Measurements from ENCODE around the gene DCHS1. TPM values are rescaled to one million over a fixed set of nuclear protein-coding genes. Genes with fewer than 3 reads are reported as not detected.

The DCHS1 gene
- total RNA-seq, 6 experiments from 2014 or later: 1.8 to 9.2 (median 4.1) TPM

- DNase-seq: no peak
- intact Hi-C loops (cut with DNase I): no loop called here
- H3K4me1 ChIP-seq: no peaks in the 10 kb centered on the region
- no peak for ATAC-seq
- no peaks in the 10 kb centered on the region for H3K36me3 ChIP-seq
- H3K9me3 ChIP-seq: no peaks in the 10 kb centered on the region
- TF ChIP-seq CTCF (IDR thresholded peaks at IDR 0.05) (no peak), POLR2A (IDR thresholded peaks at IDR 0.05) (no peak)
- H3K4me3 ChIP-seq: no peak overlapping the region
- 61% methylated on average over 2 of the region's 4 CpGs for WGBS (ENCODE audit: insufficient coverage, low coverage, low lambda C conversion rate, missing lambda C conversion rate)
- no peak overlapping the region for H3K27ac ChIP-seq
- H3K27me3 ChIP-seq: no peaks in the 10 kb centered on the region
These were observed 10.9 kb upstream of the DCHS1 start for GRCh38 chr11:6666302-6667183.

- Histone ChIP-seq H3K36me3 (no peaks in the 10 kb centered on the region), H3K4me1 (no peaks in the 10 kb centered on the region), H3K9me3 (no peaks in the 10 kb centered on the region), H3K27ac (no peak overlapping the region), H3K27me3 (no peaks in the 10 kb centered on the region), H3K4me3 (no peak overlapping the region)
- DNase-seq (no peak), ATAC-seq (no peak)
- 0% methylated on average over 1 of the region's 1 CpG for WGBS (ENCODE audit: insufficient coverage, low coverage, low lambda C conversion rate, missing lambda C conversion rate)
- intact Hi-C loops (cut with DNase I): no loop called here
- TF ChIP-seq CTCF (IDR thresholded peaks at IDR 0.05) (no peak), POLR2A (IDR thresholded peaks at IDR 0.05) (no peak)
These were observed 8.9 kb upstream of the DCHS1 start for GRCh38 chr11:6664551-6664950.

- no peaks in the 10 kb centered on the region for H3K27me3 ChIP-seq
These were observed 8.3 kb upstream of the DCHS1 start for GRCh38 chr11:6663794-6664469.

GRCh38 chr11:6660712-6661111 lies 5.1 kb upstream of the DCHS1 start:
- Histone ChIP-seq H3K9me3 (no peaks in the 10 kb centered on the region), H3K27ac (no peak overlapping the region), H3K27me3 (no peaks in the 10 kb centered on the region), H3K4me1 (no peaks in the 10 kb centered on the region), H3K36me3 (no peaks in the 10 kb centered on the region), H3K4me3 (no peak overlapping the region)
- intact Hi-C loops (cut with DNase I): no loop called here
- 79% methylated on average over 3 of the region's 3 CpGs for WGBS (ENCODE audit: insufficient coverage, low coverage, low lambda C conversion rate, missing lambda C conversion rate)
- ATAC-seq: no peak
- DNase-seq: no peak
- TF ChIP-seq CTCF (IDR thresholded peaks at IDR 0.05) (no peak), POLR2A (IDR thresholded peaks at IDR 0.05) (no peak)

More at GRCh38 chr11:6663794-6664469, 8.3 kb upstream of the DCHS1 start:
- Histone ChIP-seq H3K4me3 (no peak overlapping the region), H3K27ac (no peak overlapping the region), H3K36me3 (no peaks in the 10 kb centered on the region), H3K4me1 (no peaks in the 10 kb centered on the region), H3K9me3 (no peaks in the 10 kb centered on the region)
- intact Hi-C loops (cut with DNase I): no loop called here
- TF ChIP-seq POLR2A (IDR thresholded peaks at IDR 0.05) (no peak), CTCF (IDR thresholded peaks at IDR 0.05) (no peak)
- ATAC-seq (peak in 1 of 4 donors; percentile 27), DNase-seq (no peak)
- no CpG with 5 or more reads among the region's 3 CpGs for WGBS (ENCODE audit: insufficient coverage, low coverage, low lambda C conversion rate, missing lambda C conversion rate)
